ENCODE data around the gene CYTH2. TPM values are rescaled to one million over a fixed set of nuclear protein-coding genes. Genes with fewer than 3 reads are reported as not detected.

CYTH2 gene
- polyA plus RNA-seq, 6 donors from 2014 or later, result 10.0 to 29.9 (median 20.3) TPM

DNA sequence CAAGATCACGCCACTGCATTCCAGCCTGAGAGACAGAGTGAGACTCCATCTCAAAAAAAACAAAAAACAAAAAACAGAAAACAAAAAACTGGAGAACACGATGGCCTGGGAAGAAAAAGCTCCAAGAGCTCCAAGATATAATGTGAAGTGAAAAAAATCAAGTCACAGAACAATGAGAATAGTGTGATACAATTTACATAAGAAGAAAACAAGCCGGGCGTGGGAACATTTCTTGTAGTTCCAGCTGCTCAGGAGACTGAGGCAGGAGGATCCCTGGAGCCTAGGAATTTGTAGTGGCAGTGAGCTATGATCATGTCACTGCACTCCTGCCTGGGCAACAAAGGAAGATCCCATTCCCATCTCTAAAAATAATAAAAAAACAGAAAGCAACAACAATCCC is 51.0 kb downstream of the CYTH2 start:
- no peak overlapping the region for H3K4me3 Mint-ChIP-seq
- H3K9me3 Mint-ChIP-seq, result peaks cover 4 to 13% (median 9%) of the 10 kb centered on the region in 7 donors
- peaks cover 0 to 3% (median 0%) of the 10 kb centered on the region in 3 donors for H3K4me1 Mint-ChIP-seq
- ATAC-seq (ENCODE audit: low read depth in 2 of 2) (no peak), DNase-seq (no peak)
- peaks cover 7 to 29% (median 22%) of the 10 kb centered on the region in 3 donors for H3K27me3 Mint-ChIP-seq
- no peak overlapping the region for H3K27ac Mint-ChIP-seq
- peaks cover 0 to 7% of the 10 kb centered on the region in 2 donors for H3K36me3 Mint-ChIP-seq

- Mint-ChIP-seq H3K9me3 (peaks cover 5 to 43% (median 29%) of the 10 kb centered on the region in 7 donors), H3K27ac (no peak overlapping the region), H3K4me1 (no peaks in the 10 kb centered on the region), H3K4me3 (no peak overlapping the region), H3K27me3 (peaks cover 12 to 29% (median 22%) of the 10 kb centered on the region in 3 donors), H3K36me3 (peaks cover 7 to 27% of the 10 kb centered on the region in 2 donors)
- ATAC-seq (ENCODE audit: low read depth in 2 of 2) (no peak), DNase-seq (no peak)
These were observed 55.1 kb downstream of the CYTH2 start for GRCh38 chr19:48524221-48524620.

GRCh38 chr19:48524732-48525131 is 55.6 kb downstream of the CYTH2 start:
- Mint-ChIP-seq H3K27me3 (peaks cover 12 to 29% (median 22%) of the 10 kb centered on the region in 3 donors), H3K27ac (no peak overlapping the region), H3K4me1 (no peaks in the 10 kb centered on the region), H3K4me3 (no peak overlapping the region), H3K9me3 (peaks cover 5 to 46% (median 30%) of the 10 kb centered on the region in 7 donors), H3K36me3 (peaks cover 7 to 31% of the 10 kb centered on the region in 2 donors)
- no peak for DNase-seq
- ATAC-seq (ENCODE audit: low read depth in 2 of 2), result no peak

- no peak for DNase-seq
- no peak overlapping the region for H3K4me3 Mint-ChIP-seq
- no peak for ATAC-seq (ENCODE audit: low read depth in 2 of 2)
- no peak overlapping the region for H3K27ac Mint-ChIP-seq
- peaks cover 2 to 43% (median 27%) of the 10 kb centered on the region in 7 donors for H3K9me3 Mint-ChIP-seq
- no peaks in the 10 kb centered on the region for H3K4me1 Mint-ChIP-seq
- H3K36me3 Mint-ChIP-seq, result peaks cover 7 to 32% of the 10 kb centered on the region in 2 donors
- H3K27me3 Mint-ChIP-seq, result peaks cover 14 to 29% (median 27%) of the 10 kb centered on the region in 3 donors
These were observed 60.0 kb downstream of the CYTH2 start for GRCh38 chr19:48529156-48529555.

- no peak for DNase-seq
- ATAC-seq (ENCODE audit: low read depth in 2 of 2), result no peak
- Mint-ChIP-seq H3K4me1 (no peaks in the 10 kb centered on the region), H3K27ac (no peak overlapping the region), H3K4me3 (no peak overlapping the region), H3K36me3 (peaks cover 7 to 30% of the 10 kb centered on the region in 2 donors), H3K9me3 (peaks cover 0 to 34% (median 20%) of the 10 kb centered on the region in 7 donors), H3K27me3 (peaks cover 14 to 21% (median 17%) of the 10 kb centered on the region in 3 donors)
These were observed 61.0 kb downstream of the CYTH2 start for GRCh38 chr19:48530066-48530720.

GRCh38 chr19:48530770-48531169 is 61.6 kb downstream of the CYTH2 start:
- Mint-ChIP-seq H3K4me3 (no peak overlapping the region), H3K9me3 (peaks cover 0 to 34% (median 20%) of the 10 kb centered on the region in 7 donors), H3K27me3 (peaks cover 14 to 21% (median 17%) of the 10 kb centered on the region in 3 donors), H3K4me1 (no peaks in the 10 kb centered on the region), H3K27ac (no peak overlapping the region), H3K36me3 (peaks cover 7 to 30% of the 10 kb centered on the region in 2 donors)
- DNase-seq (no peak), ATAC-seq (ENCODE audit: low read depth in 2 of 2) (no peak)

Other genes starting within 250 kb of the CYTH2 start
- gene CARD8, start 213.5 kb upstream of the CYTH2 start, polyA plus RNA-seq (ENCODE audit: low read depth in 6 of 6), result 100 to 1,000 TPM in 2 of 6 donors, 10 to 100 TPM in 4; 80.9 to 113 (median 92.0) TPM
- gene ZNF114, start 199.3 kb upstream of the CYTH2 start, polyA plus RNA-seq (ENCODE audit: low read depth in 6 of 6), result under 1 TPM in 2 of 6 donors, not detected in 4; 0.29 to 0.41 TPM
- 100 to 1,000 TPM; 305 to 450 (median 425) TPM for gene EMP3, start 143.8 kb upstream of the CYTH2 start, polyA plus RNA-seq (ENCODE audit: low read depth in 6 of 6)
- gene TMEM143, start 105.4 kb upstream of the CYTH2 start, polyA plus RNA-seq (ENCODE audit: low read depth in 6 of 6), result 10 to 100 TPM in 1 of 6 donors, 1 to 10 TPM in 5; 3.9 to 12.1 (median 5.9) TPM
- not detected for gene SYNGR4, start 105.0 kb upstream of the CYTH2 start, polyA plus RNA-seq (ENCODE audit: low read depth in 6 of 6)
- 10 to 100 TPM; 24.5 to 32.1 (median 26.5) TPM for gene KDELR1, start 77.8 kb upstream of the CYTH2 start, polyA plus RNA-seq (ENCODE audit: low read depth in 6 of 6)
- not detected for gene GRIN2D, start 75.7 kb upstream of the CYTH2 start, polyA plus RNA-seq (ENCODE audit: low read depth in 6 of 6)
- 10 to 100 TPM; 27.8 to 44.8 (median 37.1) TPM for gene GRWD1, start 23.4 kb upstream of the CYTH2 start, polyA plus RNA-seq (ENCODE audit: low read depth in 6 of 6)
- under 1 TPM in 5 of 6 donors, not detected in 1; 0.12 to 0.72 (median 0.24) TPM for gene KCNJ14, start 13.8 kb upstream of the CYTH2 start, polyA plus RNA-seq (ENCODE audit: low read depth in 6 of 6)
- not detected for gene LMTK3, start 42.5 kb downstream of the CYTH2 start, polyA plus RNA-seq (ENCODE audit: low read depth in 6 of 6)
- not detected for gene SULT2B1, start 82.8 kb downstream of the CYTH2 start, polyA plus RNA-seq (ENCODE audit: low read depth in 6 of 6)
- gene SPACA4, start 137.4 kb downstream of the CYTH2 start, polyA plus RNA-seq (ENCODE audit: low read depth in 6 of 6), result not detected
- gene FAM83E, start 145.7 kb downstream of the CYTH2 start, polyA plus RNA-seq (ENCODE audit: low read depth in 6 of 6), result under 1 TPM in 1 of 6 donors, not detected in 5; 0.18 TPM
- 1,000 to 10,000 TPM; 1,850 to 2,706 (median 2,170) TPM for gene RPL18, start 149.8 kb downstream of the CYTH2 start, polyA plus RNA-seq (ENCODE audit: low read depth in 6 of 6)
- 10 to 100 TPM in 4 of 6 donors, 1 to 10 TPM in 2; 5.6 to 16.5 (median 10.8) TPM for gene SPHK2, start 150.1 kb downstream of the CYTH2 start, polyA plus RNA-seq (ENCODE audit: low read depth in 6 of 6)
- gene DBP, start 168.0 kb downstream of the CYTH2 start, polyA plus RNA-seq (ENCODE audit: low read depth in 6 of 6), result 10 to 100 TPM; 27.6 to 73.8 (median 46.4) TPM
- 10 to 100 TPM in 3 of 6 donors, 1 to 10 TPM in 3; 2.8 to 15.2 (median 10.6) TPM for gene CA11, start 176.8 kb downstream of the CYTH2 start, polyA plus RNA-seq (ENCODE audit: low read depth in 6 of 6)
- gene NTN5, start 203.6 kb downstream of the CYTH2 start, polyA plus RNA-seq (ENCODE audit: low read depth in 6 of 6), result not detected
- under 1 TPM in 3 of 6 donors, not detected in 3; 0.11 to 0.26 (median 0.17) TPM for gene FUT2, start 226.6 kb downstream of the CYTH2 start, polyA plus RNA-seq (ENCODE audit: low read depth in 6 of 6)

Data from naive B cell (primary cell).